ENCODE data around the gene ATAD2B. TPM values are rescaled to one million over a fixed set of nuclear protein-coding genes. Genes with fewer than 3 reads are reported as not detected.

The ATAD2B gene
- total and polyA plus RNA-seq, 2 of the 4 experiments (the other 2 are of a cell fraction): 1.5 to 5.0 TPM

DNA sequence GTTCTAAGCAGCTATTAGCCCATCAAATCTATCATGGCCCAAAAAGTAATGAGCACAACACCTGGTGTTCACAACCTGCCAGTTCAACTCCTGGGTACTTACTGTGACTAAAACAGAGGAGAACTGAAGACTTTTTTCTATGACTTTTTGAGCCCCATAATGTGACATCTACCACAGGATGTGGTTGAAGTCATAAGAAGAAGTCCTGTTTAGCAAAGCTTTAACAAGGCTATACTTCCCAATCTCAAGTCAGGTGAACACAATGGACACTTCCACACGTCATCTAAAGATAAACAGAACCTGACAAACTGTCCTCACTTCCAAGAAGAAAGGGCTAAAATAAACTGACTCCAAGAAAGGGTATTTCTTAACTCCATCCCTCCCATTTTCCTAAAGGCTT lies 138.8 kb downstream of the ATAD2B start:
- Histone ChIP-seq H2AK5ac (ENCODE audit: low read depth, low read length) (no peak overlapping the region), H3K27me3 (ENCODE audit: control insufficient read depth, insufficient read depth, low read length) (no peaks in the 10 kb centered on the region), H4K8ac (ENCODE audit: low read depth in 2 of 2, low read length in 2 of 2) (no peak overlapping the region), H3K56ac (ENCODE audit: extremely low read depth, insufficient read depth, low read length) (no peak overlapping the region), H2AK9ac (replicated peaks; ENCODE audit: low read depth, low read length, poor library complexity) (no peak overlapping the region), H3K36me3 (ENCODE audit: control insufficient read depth, insufficient read depth, low read length) (no peaks in the 10 kb centered on the region; the same call in 1 of the 2 replicates), H2BK20ac (ENCODE audit: low read depth, low read length) (peak overlapping the region; percentile 10; the same call in 1 of the 2 replicates), H4K91ac (ENCODE audit: insufficient read depth, low read depth, low read length) (no peak overlapping the region), H3K4me2 (ENCODE audit: low read depth, low read length) (no peak overlapping the region), H4K5ac (ENCODE audit: low read depth, low read length) (no peak overlapping the region), H2BK5ac (ENCODE audit: low read depth, low read length, poor library complexity, severe bottlenecking) (no peak overlapping the region), H2BK120ac (ENCODE audit: low read depth, low read length) (no peak overlapping the region), H2AFZ (replicated peaks; ENCODE audit: low read length, poor library complexity) (no peak overlapping the region), H3K9ac (ENCODE audit: low read depth, low read length) (no peak overlapping the region), H3K4me3 (ENCODE audit: insufficient read depth, low read depth, low read length) (no peak overlapping the region), H2BK15ac (ENCODE audit: low read depth, low read length) (no peak overlapping the region), H3K9me3 (ENCODE audit: control insufficient read depth, insufficient read depth, low read length) (no peaks in the 10 kb centered on the region), H3K4ac (ENCODE audit: low read depth, low read length) (0 out of 2 replicates have a peak overlapping the region, but pooled peaks have one; percentile 5), H3K79me1 (ENCODE audit: low read depth in 1 of 2, low read length in 2 of 2) (peaks cover 9 to 13% of the 10 kb centered on the region in 2 experiments; a peak in 2 of 4 replicates), H3K4me1 (ENCODE audit: control insufficient read depth, insufficient read depth, low read length) (peaks cover 5% of the 10 kb centered on the region), H3K18ac (ENCODE audit: low read depth, low read length) (no peak overlapping the region), H3K9me1 (ENCODE audit: insufficient read depth, low read length) (peaks cover 3% of the 10 kb centered on the region; the same call in 1 of the 2 replicates), H3K14ac (replicated peaks; ENCODE audit: low read depth, low read length) (0 out of 2 replicates have a peak overlapping the region, but pooled peaks have one; percentile 4), H3K27ac (ENCODE audit: insufficient read depth, low read length) (no peak overlapping the region), H4K20me1 (ENCODE audit: insufficient read depth, low read length) (peaks cover 3% of the 10 kb centered on the region; the same call in 1 of the 2 replicates), H3K23ac (ENCODE audit: low read depth, low read length) (0 out of 2 replicates have a peak overlapping the region, but pooled peaks have one; percentile 14)
- DNase-seq (no peak), ATAC-seq (ENCODE audit: low read depth) (no peak)
- BruUV-seq (replicated peaks): no TSS peak
- CTCF ChIA-PET: no interaction called here
- POLR2A ChIA-PET (ENCODE audit: unreplicated experiment): no interaction called here
- intact Hi-C loops (cut with micrococcal nuclease): no loop called here
- no peak for TF ChIP-seq RCOR1 (IDR thresholded peaks at IDR 0.05; ENCODE audit: insufficient replicate concordance, low read length)
- TF ChIP-seq BHLHE40 (IDR thresholded peaks at IDR 0.05; ENCODE audit: low read depth, low read length): no peak
- TF ChIP-seq MAZ (IDR thresholded peaks at IDR 0.05; ENCODE audit: borderline replicate concordance, low read depth, low read length): no peak
- no peak for TF ChIP-seq RFX5 (IDR thresholded peaks at IDR 0.05; ENCODE audit: low read depth, low read length)
- no peak for TF ChIP-seq FOS (IDR thresholded peaks at IDR 0.05; ENCODE audit: low read depth, low read length)
- TF ChIP-seq, protein P1, sequence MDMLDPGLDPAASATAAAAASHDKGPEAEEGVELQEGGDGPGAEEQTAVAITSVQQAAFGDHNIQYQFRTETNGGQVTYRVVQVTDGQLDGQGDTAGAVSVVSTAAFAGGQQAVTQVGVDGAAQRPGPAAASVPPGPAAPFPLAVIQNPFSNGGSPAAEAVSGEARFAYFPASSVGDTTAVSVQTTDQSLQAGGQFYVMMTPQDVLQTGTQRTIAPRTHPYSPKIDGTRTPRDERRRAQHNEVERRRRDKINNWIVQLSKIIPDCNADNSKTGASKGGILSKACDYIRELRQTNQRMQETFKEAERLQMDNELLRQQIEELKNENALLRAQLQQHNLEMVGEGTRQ (IDR thresholded peaks at IDR 0.05; ENCODE audit: low read depth, low read length): no peak
- TF ChIP-seq CEBPB (IDR thresholded peaks at IDR 0.05; ENCODE audit: low read depth, low read length): no peak
- TF ChIP-seq RAD21 (IDR thresholded peaks at IDR 0.05; ENCODE audit: low read length): no peak
- TF ChIP-seq POLR2A (IDR thresholded peaks at IDR 0.05; ENCODE audit: low read depth, low read length): no peak
- TF ChIP-seq CHD1 (IDR thresholded peaks at IDR 0.05; ENCODE audit: low read depth, low read length): no peak
- TF ChIP-seq, protein P2, sequence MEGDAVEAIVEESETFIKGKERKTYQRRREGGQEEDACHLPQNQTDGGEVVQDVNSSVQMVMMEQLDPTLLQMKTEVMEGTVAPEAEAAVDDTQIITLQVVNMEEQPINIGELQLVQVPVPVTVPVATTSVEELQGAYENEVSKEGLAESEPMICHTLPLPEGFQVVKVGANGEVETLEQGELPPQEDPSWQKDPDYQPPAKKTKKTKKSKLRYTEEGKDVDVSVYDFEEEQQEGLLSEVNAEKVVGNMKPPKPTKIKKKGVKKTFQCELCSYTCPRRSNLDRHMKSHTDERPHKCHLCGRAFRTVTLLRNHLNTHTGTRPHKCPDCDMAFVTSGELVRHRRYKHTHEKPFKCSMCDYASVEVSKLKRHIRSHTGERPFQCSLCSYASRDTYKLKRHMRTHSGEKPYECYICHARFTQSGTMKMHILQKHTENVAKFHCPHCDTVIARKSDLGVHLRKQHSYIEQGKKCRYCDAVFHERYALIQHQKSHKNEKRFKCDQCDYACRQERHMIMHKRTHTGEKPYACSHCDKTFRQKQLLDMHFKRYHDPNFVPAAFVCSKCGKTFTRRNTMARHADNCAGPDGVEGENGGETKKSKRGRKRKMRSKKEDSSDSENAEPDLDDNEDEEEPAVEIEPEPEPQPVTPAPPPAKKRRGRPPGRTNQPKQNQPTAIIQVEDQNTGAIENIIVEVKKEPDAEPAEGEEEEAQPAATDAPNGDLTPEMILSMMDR (conservative IDR thresholded peaks at IDR 0.05; ENCODE audit: low read depth, low read length): no peak
- WGBS, 2 experiments (ENCODE audit: extremely low coverage in 2 of 2, insufficient read length in 1 of 2): 100% methylated on average over 1 of the region's 1 CpG; no CpG with 5 or more reads in 1 of the 2 experiments
- dilution Hi-C loops (cut with HindIII; ENCODE audit: low sequenced_read_pairs, unreplicated experiment): no loop called here
- in situ Hi-C loops (cut with MboI; ENCODE audit: low sequenced_read_pairs): no loop called here
